ENCODE data around the gene NEO1.

GRCh38 chr15:73125219-73125618, 73.0 kb downstream of the NEO1 start:
- TF ChIP-seq CTCF (IDR thresholded peaks at IDR 0.05; ENCODE audit: low read depth, low read length, poor library complexity, severe bottlenecking) (no peak), EZH2phosphoT487 (IDR thresholded peaks at IDR 0.05; ENCODE audit: borderline replicate concordance, low read length) (no peak)
